Esophagus squamous epithelium (tissue), 5 donors: ENCODE data around the gene ITSN2. TPM values are rescaled to one million over a fixed set of nuclear protein-coding genes. Genes with fewer than 3 reads are reported as not detected.

Source experiments
- DNase-seq: peaks from one replicate; lab custom pipeline; 2025; lab: John Stamatoyannopoulos, UW
- H3K27ac ChIP-seq, 4 donors: fragments of 200-600 bp; sonication (generic); one replicate each; pipeline ENCODE4 v1.5.1; 2016 to 2019; ENCODE audit warnings: mild to moderate bottlenecking in 1 of 4
- H3K27me3 ChIP-seq, 4 donors: fragments of 200-600 bp; sonication (generic); 1 replicate in 3 of 4; 2 replicates in 1 of 4; pipeline versions ENCODE4 v1.5.1 to v1.6.0; 2017 to 2021; ENCODE audit warnings: antibody characterized with exemption in 1 of 4
- H3K36me3 ChIP-seq, 3 donors: fragments of 200-600 bp; sonication (generic); one replicate each; pipeline ENCODE4 v1.5.1; 2016 to 2019
- H3K4me1 ChIP-seq, 3 donors: fragments of 200-600 bp; sonication (generic); one replicate each; pipeline ENCODE4 v1.5.1; 2017 to 2019
- H3K4me3 ChIP-seq, 4 donors: fragments of 200-600 bp; sonication (generic); 1 replicate in 3 of 4; 2 replicates in 1 of 4; pipeline ENCODE4 v1.5.1; 2016 to 2019; ENCODE audit warnings: mild to moderate bottlenecking in 2 of 4, moderate library complexity in 1 of 4
- H3K9me3 ChIP-seq, 3 donors: fragments of 200-600 bp; sonication (generic); one replicate each; pipeline ENCODE4 v1.5.1; 2016 to 2019
- POLR2A ChIP-seq, 4 donors: fragments of 450-650 bp; IDR thresholded peaks; one replicate each; pipeline ENCODE4 v1.6.1; 2017; ENCODE audit warnings: antibody characterized with exemption in 4 of 4, mild to moderate bottlenecking in 4 of 4, moderate library complexity in 3 of 4
- WGBS, 2 donors: methylation state at CpG; one replicate each; pipeline ENCODE4 v1.1.5; 2018; 5-methylcytosine and 5-hydroxymethylcytosine counted together
- intact Hi-C: fragments of 100-400 bp; cut with DNase I; formaldehyde crosslinking; loops from one replicate; pipeline ENCODE4 v1.15.0; 2022
- total RNA-seq, 4 donors: library from RNA; depleted of rRNA; stranded (reverse); fragments of >200 nt; gene quantifications; one replicate each; pipeline ENCODE4 v1.1.0, GENCODE V29; 2016
- TF ChIP-seq, protein P1 (sequence below), 6 experiments: fragments of 450-650 bp in 4 of 6; fragments of 200-600 bp in 2 of 6; sonication (generic) in 2 of 6; IDR thresholded peaks; one replicate each; pipeline ENCODE4 v1.5.1; 2016 to 2019; ENCODE audit warnings: antibody characterized with exemption in 6 of 6, mild to moderate bottlenecking in 4 of 6, moderate library complexity in 4 of 6
- donor health status: DM: yes; HTN: yes; CAD: no.

The ITSN2 gene
- total RNA-seq, 4 donors from 2014 or later: 58.3 to 98.0 (median 65.3) TPM

DNA sequence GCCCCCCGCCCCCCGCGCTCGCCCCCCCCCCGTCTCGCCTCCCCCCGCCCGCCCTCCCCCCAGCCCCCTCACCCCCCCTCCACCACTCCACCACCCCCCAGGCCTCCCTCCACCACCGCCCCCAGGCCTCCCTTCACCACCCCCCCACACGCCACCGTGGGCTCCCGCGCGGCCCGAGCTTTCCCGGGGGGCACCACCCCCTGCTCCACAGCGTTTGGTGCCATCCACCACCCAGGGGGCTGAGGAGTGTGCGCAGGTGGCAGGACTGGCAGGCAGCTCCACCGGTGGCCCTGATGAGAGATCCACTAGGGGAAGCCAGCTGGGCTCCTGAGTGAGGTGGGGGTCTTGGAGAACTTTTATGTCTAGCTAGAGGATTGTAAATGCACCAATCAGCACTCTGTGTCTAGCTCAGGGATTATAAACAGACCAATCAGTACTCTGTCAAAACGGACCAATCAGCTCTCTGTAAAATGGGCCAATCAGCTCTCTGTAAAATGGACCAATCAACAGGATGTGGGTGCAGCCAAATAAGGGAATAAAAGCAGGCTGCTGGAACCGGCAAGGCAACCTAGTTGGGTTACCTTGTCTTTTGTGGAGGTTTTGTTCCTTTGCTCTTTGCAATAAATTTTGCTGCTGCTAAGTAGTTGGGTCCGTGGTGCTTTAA lies 43.0 kb upstream of the ITSN2 start:
- TF ChIP-seq POLR2A (IDR thresholded peaks at IDR 0.05): no peak
- TF ChIP-seq, protein P1, sequence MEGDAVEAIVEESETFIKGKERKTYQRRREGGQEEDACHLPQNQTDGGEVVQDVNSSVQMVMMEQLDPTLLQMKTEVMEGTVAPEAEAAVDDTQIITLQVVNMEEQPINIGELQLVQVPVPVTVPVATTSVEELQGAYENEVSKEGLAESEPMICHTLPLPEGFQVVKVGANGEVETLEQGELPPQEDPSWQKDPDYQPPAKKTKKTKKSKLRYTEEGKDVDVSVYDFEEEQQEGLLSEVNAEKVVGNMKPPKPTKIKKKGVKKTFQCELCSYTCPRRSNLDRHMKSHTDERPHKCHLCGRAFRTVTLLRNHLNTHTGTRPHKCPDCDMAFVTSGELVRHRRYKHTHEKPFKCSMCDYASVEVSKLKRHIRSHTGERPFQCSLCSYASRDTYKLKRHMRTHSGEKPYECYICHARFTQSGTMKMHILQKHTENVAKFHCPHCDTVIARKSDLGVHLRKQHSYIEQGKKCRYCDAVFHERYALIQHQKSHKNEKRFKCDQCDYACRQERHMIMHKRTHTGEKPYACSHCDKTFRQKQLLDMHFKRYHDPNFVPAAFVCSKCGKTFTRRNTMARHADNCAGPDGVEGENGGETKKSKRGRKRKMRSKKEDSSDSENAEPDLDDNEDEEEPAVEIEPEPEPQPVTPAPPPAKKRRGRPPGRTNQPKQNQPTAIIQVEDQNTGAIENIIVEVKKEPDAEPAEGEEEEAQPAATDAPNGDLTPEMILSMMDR (IDR thresholded peaks at IDR 0.05): no peak
- Histone ChIP-seq H3K4me1 (peaks cover 0 to 6% (median 0%) of the 10 kb centered on the region in 3 donors), H3K27me3 (peaks cover 0 to 26% (median 0%) of the 10 kb centered on the region in 4 donors), H3K9me3 (no peaks in the 10 kb centered on the region), H3K4me3 (peak overlapping the region in 2 of 4 donors; percentile 35 to 59), H3K27ac (no peak overlapping the region), H3K36me3 (no peaks in the 10 kb centered on the region)
- WGBS, 2 donors: 67 to 76% methylated on average over 2 to 3 of the region's 22 CpGs
- intact Hi-C loops: loop anchor here (10.0 kb wide), 1 partner anchor 722 kb away; no protein-coding TSS in a partner anchor
- DNase-seq: no peak

DNA sequence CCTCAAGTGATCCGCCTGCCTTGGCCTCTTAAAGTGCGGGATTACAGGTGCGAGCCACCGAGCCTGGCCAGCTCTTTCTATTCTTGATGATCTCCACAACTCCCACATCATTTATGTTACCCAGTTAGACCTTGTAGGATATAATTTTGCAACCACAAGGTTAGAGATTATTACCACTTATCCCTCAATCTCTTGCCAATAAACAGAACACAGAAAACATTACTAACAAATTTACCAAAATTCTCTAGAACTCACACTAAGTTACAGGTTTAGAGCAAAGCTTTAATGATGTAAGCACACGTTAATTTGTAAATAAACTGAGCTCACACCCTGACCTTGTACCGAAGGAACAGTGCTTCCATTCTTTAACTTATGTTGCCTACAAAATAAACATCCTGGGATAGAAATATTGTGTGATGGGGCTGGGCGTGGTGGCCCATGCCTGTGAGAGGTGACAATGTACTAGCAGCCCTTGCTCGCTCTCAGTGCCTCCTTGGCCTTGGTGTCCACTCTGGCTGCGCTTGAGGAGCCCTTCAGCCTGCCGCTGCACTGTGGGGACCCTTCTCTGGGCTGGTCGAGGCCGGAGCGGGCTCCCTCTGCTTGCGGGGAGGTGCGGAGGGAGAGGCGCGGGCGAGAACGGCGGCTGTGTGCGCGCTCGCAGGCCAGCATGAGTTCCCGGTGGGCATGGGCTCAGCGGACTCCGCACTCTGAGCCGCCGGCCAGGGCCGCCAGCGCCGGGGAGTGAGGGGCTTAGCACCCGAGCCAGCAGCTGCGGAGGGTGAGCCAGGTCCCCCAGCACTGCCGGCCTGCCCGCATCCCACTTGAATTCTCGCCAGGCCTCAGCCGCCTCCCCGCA lies 42.1 kb upstream of the ITSN2 start:
- 58 to 81% methylated on average over 7 to 9 of the region's 38 CpGs for WGBS, 2 donors
- Histone ChIP-seq H3K27me3 (peaks cover 0 to 24% (median 0%) of the 10 kb centered on the region in 4 donors), H3K27ac (no peak overlapping the region), H3K36me3 (no peaks in the 10 kb centered on the region), H3K4me3 (peak overlapping the region in 3 of 4 donors; percentile 24 to 59 (median 35)), H3K9me3 (no peaks in the 10 kb centered on the region), H3K4me1 (peaks cover 0 to 6% (median 0%) of the 10 kb centered on the region in 3 donors)
- TF ChIP-seq, protein P1 (IDR thresholded peaks at IDR 0.05): no peak
- TF ChIP-seq POLR2A (IDR thresholded peaks at IDR 0.05): no peak
- intact Hi-C loops: loop anchor here (10.0 kb wide), 1 partner anchor 722 kb away; no protein-coding TSS in a partner anchor
- no peak for DNase-seq

DNA sequence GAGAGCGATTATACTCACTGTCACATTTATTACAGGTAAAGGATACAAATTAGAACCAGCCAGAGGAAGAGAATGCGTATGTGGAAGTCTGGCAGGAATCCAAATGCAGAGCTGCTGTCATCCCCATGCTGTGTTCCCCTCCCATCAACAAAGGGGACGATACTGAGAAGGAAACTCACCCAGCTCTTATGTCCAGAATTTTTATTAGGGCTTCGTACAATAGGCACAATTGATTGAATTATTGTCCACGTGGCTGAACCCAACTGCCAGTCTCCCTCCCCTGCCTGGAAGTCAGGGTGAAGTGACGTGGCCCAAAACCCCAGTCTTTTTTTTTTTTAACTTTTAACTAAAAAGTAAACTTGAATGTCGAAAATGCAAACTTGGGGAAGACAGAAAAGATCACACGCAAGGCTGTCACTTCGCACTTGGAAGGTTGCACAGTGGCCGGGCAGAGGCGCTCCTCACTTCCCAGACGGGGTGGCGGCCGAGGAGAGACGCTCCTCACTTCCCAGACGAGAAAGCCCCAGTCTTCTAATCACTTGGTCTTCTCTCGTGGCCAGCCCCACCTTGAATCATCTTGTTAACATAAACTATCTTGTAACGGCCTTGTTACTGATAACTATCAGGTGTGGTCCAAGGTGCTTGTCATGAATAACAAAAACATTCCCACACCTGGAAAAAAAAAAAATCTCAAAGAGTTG lies 40.0 kb upstream of the ITSN2 start:
- Histone ChIP-seq H3K4me1 (peaks cover 0 to 6% (median 0%) of the 10 kb centered on the region in 3 donors), H3K27ac (no peak overlapping the region), H3K27me3 (peaks cover 0 to 20% (median 0%) of the 10 kb centered on the region in 4 donors), H3K4me3 (no peak overlapping the region), H3K9me3 (no peaks in the 10 kb centered on the region), H3K36me3 (no peaks in the 10 kb centered on the region)
- TF ChIP-seq, protein P1 (IDR thresholded peaks at IDR 0.05): no peak
- no peak for TF ChIP-seq POLR2A (IDR thresholded peaks at IDR 0.05)
- no peak for DNase-seq
- WGBS, 2 donors: 67 to 74% methylated on average over 11 to 18 of the region's 18 CpGs
- intact Hi-C loops: loop anchor here (10.0 kb wide), 1 partner anchor 724 kb away; no protein-coding TSS in a partner anchor

DNA sequence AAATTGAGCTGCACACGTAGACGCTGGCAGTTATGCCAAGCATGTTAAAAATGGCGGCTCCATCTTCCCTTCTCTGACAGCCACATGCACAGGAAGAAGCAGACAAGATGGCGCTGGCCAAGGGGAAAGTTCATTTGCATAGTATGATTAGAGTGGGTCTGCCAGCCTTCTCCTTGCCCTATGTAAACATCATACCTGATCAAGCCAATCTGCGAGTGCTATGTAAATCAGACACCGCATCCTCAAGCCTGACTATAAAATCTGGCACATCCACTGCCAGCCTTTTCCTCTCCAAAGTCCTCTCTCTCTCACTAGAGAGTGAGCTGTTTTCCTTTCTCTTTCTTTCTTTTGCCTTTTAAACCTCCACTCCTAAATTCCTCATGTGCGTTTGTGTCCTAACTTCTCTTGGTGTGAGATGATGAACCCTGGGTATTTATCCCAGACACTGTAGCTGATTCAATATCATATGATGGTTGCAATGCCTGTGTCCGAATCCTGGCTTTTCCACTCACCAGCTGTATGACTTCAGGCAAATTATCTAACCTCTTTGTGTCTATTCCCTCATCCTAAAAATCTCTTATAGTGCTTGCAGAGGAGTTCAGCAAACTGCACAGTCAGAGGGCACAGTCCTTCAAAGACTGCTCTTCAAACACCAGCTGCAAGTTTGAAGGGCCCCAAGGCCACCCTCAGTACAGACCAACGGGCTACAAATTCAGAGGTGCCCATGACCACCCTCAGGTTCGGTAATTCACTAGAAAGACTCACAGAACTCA lies 39.3 kb upstream of the ITSN2 start:
- no peak overlapping the region for H3K4me3 ChIP-seq
- no peaks in the 10 kb centered on the region for H3K9me3 ChIP-seq
- no peak overlapping the region for H3K27ac ChIP-seq
- peaks cover 0 to 17% (median 0%) of the 10 kb centered on the region in 4 donors for H3K27me3 ChIP-seq
- peaks cover 0 to 6% (median 0%) of the 10 kb centered on the region in 3 donors for H3K4me1 ChIP-seq
- no peak for DNase-seq
- intact Hi-C loops: loop anchor here (10.0 kb wide), 1 partner anchor 725 kb away; no protein-coding TSS in a partner anchor
- H3K36me3 ChIP-seq: no peaks in the 10 kb centered on the region
- WGBS, 2 donors: 76 to 77% methylated on average over 9 to 10 of the region's 10 CpGs
- TF ChIP-seq POLR2A (IDR thresholded peaks at IDR 0.05): no peak
- TF ChIP-seq, protein P1 (IDR thresholded peaks at IDR 0.05): no peak
